Body of pancreas (tissue), 4 donors: ENCODE results near the gene MRTFB. TPM values are rescaled to one million over a fixed set of nuclear protein-coding genes. Genes with fewer than 3 reads are reported as not detected.

Experiments used
- ATAC-seq: fragments of 150-250 bp; one replicate; pipeline ENCODE4 v1.9.1; 2016
- DNase-seq, 4 donors: peaks; one replicate each; pipeline ENCODE4 v3.0.0-alpha.2; 2019
- H3K27ac ChIP-seq, 4 donors: fragments of 200-600 bp; sonication (generic); 1 replicate in 3 of 4; 2 replicates in 1 of 4; pipeline versions ENCODE4 v1.5.1 to v1.6.1; 2016 to 2019; ENCODE audit warnings: mild to moderate bottlenecking in 1 of 4, mixed read lengths in 1 of 4, moderate library complexity in 1 of 4
- H3K27me3 ChIP-seq, 2 donors: fragments of 200-600 bp; sonication (generic); one replicate each; pipeline ENCODE4 v1.6.0; 2016; ENCODE audit warnings: mild to moderate bottlenecking in 1 of 2
- H3K36me3 ChIP-seq, 2 donors: fragments of 200-600 bp; sonication (generic); replicated peaks in 1 of 2; 2 replicates each; pipeline ENCODE4 v1.5.1; 2016; ENCODE audit warnings: low read depth in 2 of 2; ENCODE audit not compliant: insufficient read depth in 1 of 2
- H3K4me1 ChIP-seq: fragments of 200-600 bp; sonication (generic); one replicate; pipeline ENCODE4 v1.6.0; 2016
- H3K4me3 ChIP-seq, 2 donors: fragments of 200-600 bp; sonication (generic); 1 replicate in 1 of 2; 2 replicates in 1 of 2; pipeline ENCODE4 v1.5.1; 2016 to 2019
- H3K9me3 ChIP-seq, 3 donors: fragments of 200-600 bp; sonication (generic); 1 replicate in 2 of 3; 2 replicates in 1 of 3; pipeline ENCODE4 v1.5.1; 2016
- CTCF ChIP-seq, 7 experiments: fragments of 450-650 bp in 4 of 7; fragments of 200-600 bp in 3 of 7; sonication (generic) in 3 of 7; IDR thresholded peaks; one replicate each; pipeline ENCODE4 v1.5.1; 2016 to 2019; ENCODE audit warnings: antibody characterized with exemption in 7 of 7
- POLR2A ChIP-seq, 3 donors: fragments of 450-650 bp; IDR thresholded peaks; one replicate each; pipeline ENCODE4 v1.6.1; 2016; ENCODE audit warnings: antibody characterized with exemption in 3 of 3, mild to moderate bottlenecking in 2 of 3
- WGBS, 2 donors: methylation state at CpG; one replicate each; pipeline ENCODE4 v1.1.5; 2017; 5-methylcytosine and 5-hydroxymethylcytosine counted together
- intact Hi-C: fragments of 100-400 bp; cut with DNase I; formaldehyde crosslinking; loops from one replicate; pipeline ENCODE4 v1.15.1; 2023
- total RNA-seq, 2 donors: library from RNA; depleted of rRNA; stranded (reverse); fragments of >200 nt; gene quantifications; one replicate each; pipeline ENCODE4 v1.1.0, GENCODE V29; 2016

The MRTFB gene
- total RNA-seq, 2 donors from 2014 or later: 39.2 to 46.8 TPM

GRCh38 chr16:14125000-14125681 lies 54.0 kb downstream of the MRTFB start:
- H3K27me3 ChIP-seq: no peaks in the 10 kb centered on the region
- no peak for DNase-seq
- no peak for ATAC-seq
- no peak overlapping the region for H3K4me3 ChIP-seq
- peak overlapping the region in 1 of 4 donors; percentile 17 for H3K27ac ChIP-seq
- WGBS, 2 donors: 62 to 67% methylated on average over 5 of the region's 5 CpGs
- intact Hi-C loops: no loop called here
- H3K9me3 ChIP-seq: no peaks in the 10 kb centered on the region
- TF ChIP-seq POLR2A (IDR thresholded peaks at IDR 0.05) (no peak), CTCF (IDR thresholded peaks at IDR 0.05) (no peak)
- no peaks in the 10 kb centered on the region for H3K36me3 ChIP-seq
- H3K4me1 ChIP-seq: peaks cover 13% of the 10 kb centered on the region

- no peaks in the 10 kb centered on the region for H3K36me3 ChIP-seq
- no peak for ATAC-seq
- 57 to 60% methylated on average over 3 of the region's 3 CpGs for WGBS, 2 donors
- H3K4me1 ChIP-seq: peaks cover 7% of the 10 kb centered on the region
- no peak for DNase-seq
- H3K9me3 ChIP-seq: no peaks in the 10 kb centered on the region
- H3K27ac ChIP-seq: peak overlapping the region in 1 of 4 donors; percentile 17
- TF ChIP-seq POLR2A (IDR thresholded peaks at IDR 0.05) (no peak), CTCF (IDR thresholded peaks at IDR 0.05) (no peak)
- H3K27me3 ChIP-seq: no peaks in the 10 kb centered on the region
- intact Hi-C loops: no loop called here
- H3K4me3 ChIP-seq: no peak overlapping the region
Observed at GRCh38 chr16:14125708-14126107, 54.6 kb downstream of the MRTFB start.

GRCh38 chr16:14128097-14128496 lies 57.0 kb downstream of the MRTFB start:
- H3K27me3 ChIP-seq: no peaks in the 10 kb centered on the region
- no peak for ATAC-seq
- 88 to 89% methylated on average over 5 of the region's 5 CpGs for WGBS, 2 donors
- TF ChIP-seq POLR2A (IDR thresholded peaks at IDR 0.05) (no peak), CTCF (IDR thresholded peaks at IDR 0.05) (no peak)
- peaks cover 21% of the 10 kb centered on the region for H3K4me1 ChIP-seq
- no peaks in the 10 kb centered on the region for H3K36me3 ChIP-seq
- H3K4me3 ChIP-seq: no peak overlapping the region
- no peaks in the 10 kb centered on the region for H3K9me3 ChIP-seq
- intact Hi-C loops: no loop called here
- no peak overlapping the region for H3K27ac ChIP-seq
- no peak for DNase-seq

- WGBS, 2 donors: 98% methylated on average over 5 of the region's 5 CpGs
- Histone ChIP-seq H3K4me1 (peaks cover 21% of the 10 kb centered on the region), H3K36me3 (no peaks in the 10 kb centered on the region), H3K27me3 (no peaks in the 10 kb centered on the region), H3K4me3 (no peak overlapping the region), H3K9me3 (no peaks in the 10 kb centered on the region), H3K27ac (no peak overlapping the region)
- DNase-seq: no peak
- ATAC-seq: no peak
- TF ChIP-seq POLR2A (IDR thresholded peaks at IDR 0.05): no peak
- no peak for TF ChIP-seq CTCF (IDR thresholded peaks at IDR 0.05)
- intact Hi-C loops: no loop called here
Observed at GRCh38 chr16:14129502-14129901, 58.4 kb downstream of the MRTFB start.
